SKM-1 (cell line): ENCODE results near the gene OR2A1.
"Not testable (repeated sequence)": the region's sequence is repeated elsewhere in the genome, so short reads cannot be mapped to it uniquely, and the experiment has no call there.

Experiments
- DNase-seq: peaks from one replicate; lab custom pipeline; 2025; ENCODE audit not compliant: unreplicated experiment; lab: John Stamatoyannopoulos, UW

Gene OR2A1

GRCh38 chr7:144323359-144323758 lies 11.1 kb downstream of the OR2A1 start:
- not testable (repeated sequence) for DNase-seq

DNA sequence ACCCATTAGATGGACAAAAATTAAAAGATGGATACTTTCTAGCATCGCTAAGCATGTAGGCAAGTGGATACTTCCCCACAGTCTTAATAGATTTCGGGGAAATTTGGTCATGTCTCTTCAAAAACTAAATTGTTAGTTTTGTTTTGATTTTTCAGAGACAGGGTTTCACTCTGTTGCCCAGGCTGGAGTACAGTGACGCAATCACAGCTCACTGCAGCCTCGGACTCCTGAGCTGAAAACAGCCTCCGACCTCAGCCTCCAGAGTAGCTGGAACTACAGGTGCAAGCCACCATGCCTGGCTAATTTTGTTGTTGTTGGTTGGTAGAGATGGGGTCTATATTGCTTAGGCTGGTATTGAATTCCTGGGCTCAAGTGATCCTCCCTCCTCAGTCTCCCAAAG lies 13.6 kb downstream of the OR2A1 start:
- DNase-seq: not testable (repeated sequence)

- not testable (repeated sequence) for DNase-seq
Observed at GRCh38 chr7:144330044-144330443, 17.8 kb downstream of the OR2A1 start.

GRCh38 chr7:144331221-144331995 lies 19.2 kb downstream of the OR2A1 start:
- DNase-seq: not testable (repeated sequence)

DNA sequence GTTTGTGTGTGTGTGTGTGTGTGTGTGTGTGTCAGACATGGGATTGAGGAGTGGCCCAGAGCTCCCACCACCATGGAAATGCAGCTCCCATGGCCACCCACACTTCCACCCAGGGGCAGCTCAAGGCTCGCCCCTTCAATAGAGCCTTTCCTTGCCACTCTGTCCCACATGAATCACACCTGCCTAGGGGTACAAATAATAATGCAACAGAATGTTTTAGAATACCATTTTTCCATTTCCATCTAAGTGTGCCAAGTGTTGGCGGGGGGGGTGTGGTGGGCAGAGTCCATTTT lies 19.7 kb downstream of the OR2A1 start:
- DNase-seq: not testable (repeated sequence)

GRCh38 chr7:144348625-144349024 lies 36.4 kb downstream of the OR2A1 start:
- not testable (repeated sequence) for DNase-seq

- not testable (repeated sequence) for DNase-seq
Observed at GRCh38 chr7:144351667-144352066, 39.4 kb downstream of the OR2A1 start.

DNA sequence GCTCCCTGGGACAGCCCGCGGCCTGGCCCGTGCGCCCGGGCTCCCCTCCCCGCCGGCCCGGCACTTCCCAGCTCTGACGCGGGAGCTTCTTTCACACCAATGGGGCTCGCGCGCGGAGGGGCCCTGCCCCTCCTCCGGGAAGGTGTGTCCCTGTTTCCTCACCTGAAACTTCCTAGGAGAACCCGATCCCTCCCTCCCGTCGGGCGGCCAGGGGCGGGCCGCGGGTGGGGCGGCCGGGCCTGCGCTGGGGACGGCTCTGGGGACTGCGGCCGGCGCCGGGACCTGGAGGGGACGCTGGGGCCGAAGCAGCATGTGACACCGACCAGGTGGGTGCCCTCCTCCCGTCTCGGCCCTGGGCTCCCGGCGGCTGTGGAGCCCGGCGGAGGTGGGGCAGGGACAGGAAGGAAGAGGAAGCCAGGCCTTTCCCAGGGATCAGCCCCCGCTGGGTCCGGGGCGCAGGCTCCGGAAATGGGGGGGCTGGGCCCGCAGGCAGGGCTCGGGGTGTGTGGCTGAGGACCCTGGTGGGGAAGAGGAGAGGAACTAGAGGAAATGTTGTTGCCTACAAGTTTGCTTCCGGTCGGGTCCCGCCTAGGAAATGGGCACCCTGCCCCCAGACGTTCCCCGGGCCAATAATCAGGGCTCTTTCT lies 43.1 kb downstream of the OR2A1 start, which contains the start of gene ARHGEF5:
Gene ARHGEF5, plus strand, starts transcription at position 227 of the 647 bp plus-strand sequence. CDS start 7,268 bp downstream, outside the sequence.
- DNase-seq: not testable (repeated sequence)

GRCh38 chr7:144356185-144356584 lies 44.0 kb downstream of the OR2A1 start:
- DNase-seq: not testable (repeated sequence)

DNA sequence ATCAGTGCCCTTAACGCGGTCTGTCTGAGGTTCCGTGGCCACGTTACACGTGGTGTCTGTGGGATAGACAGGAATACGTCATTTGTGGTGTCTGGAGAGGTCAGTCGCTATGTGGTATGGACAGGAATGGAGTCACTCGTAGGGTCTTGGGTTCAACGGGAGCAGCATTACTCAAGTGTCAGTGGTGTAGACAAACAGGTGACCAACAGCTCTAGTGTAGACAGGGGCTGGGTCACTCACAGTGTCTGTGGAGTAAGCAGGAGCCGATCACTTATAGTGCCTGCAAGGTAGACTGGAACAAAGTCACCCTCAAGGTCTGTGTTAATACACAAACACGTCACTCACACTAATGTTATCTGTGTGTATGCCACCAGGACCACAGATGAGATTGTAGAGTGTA lies 44.6 kb downstream of the OR2A1 start:
- not testable (repeated sequence) for DNase-seq

- not testable (repeated sequence) for DNase-seq
Observed at GRCh38 chr7:144362061-144362460, 49.8 kb downstream of the OR2A1 start.

GRCh38 chr7:144365523-144365922 lies 53.3 kb downstream of the OR2A1 start:
- not testable (repeated sequence) for DNase-seq

DNA sequence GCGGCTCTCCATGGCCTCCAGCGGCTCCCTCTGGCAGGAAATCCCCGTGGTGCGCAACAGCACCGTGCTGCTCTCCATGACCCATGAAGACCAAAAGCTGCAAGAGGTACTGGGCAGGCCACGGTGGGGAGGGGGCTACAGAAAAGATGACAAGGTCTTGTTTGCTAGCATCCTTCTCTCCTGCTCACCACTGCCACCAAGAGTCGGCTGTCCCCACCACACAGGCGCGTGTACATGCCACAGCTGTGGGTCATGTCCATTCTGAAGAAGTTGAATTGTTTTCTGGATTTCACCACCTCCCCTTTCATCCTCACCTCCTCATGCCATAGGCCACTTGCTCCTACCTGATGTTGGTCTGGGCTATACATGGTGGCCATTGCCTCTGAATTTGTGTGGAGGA lies 55.0 kb downstream of the OR2A1 start:
- DNase-seq: not testable (repeated sequence)

- not testable (repeated sequence) for DNase-seq
Observed at GRCh38 chr7:144369221-144369620, 57.0 kb downstream of the OR2A1 start.
